ENCODE measurements around the gene UCHL5. TPM values are rescaled to one million over a fixed set of nuclear protein-coding genes. Genes with fewer than 3 reads are reported as not detected.

The UCHL5 gene
- total RNA-seq, 1 experiment from 2014 or later, result 43.5 TPM

GRCh38 chr1:192967211-192967877 is 91.8 kb downstream of the UCHL5 start:
- DNase-seq (ENCODE audit: low read depth), result no peak

DNA sequence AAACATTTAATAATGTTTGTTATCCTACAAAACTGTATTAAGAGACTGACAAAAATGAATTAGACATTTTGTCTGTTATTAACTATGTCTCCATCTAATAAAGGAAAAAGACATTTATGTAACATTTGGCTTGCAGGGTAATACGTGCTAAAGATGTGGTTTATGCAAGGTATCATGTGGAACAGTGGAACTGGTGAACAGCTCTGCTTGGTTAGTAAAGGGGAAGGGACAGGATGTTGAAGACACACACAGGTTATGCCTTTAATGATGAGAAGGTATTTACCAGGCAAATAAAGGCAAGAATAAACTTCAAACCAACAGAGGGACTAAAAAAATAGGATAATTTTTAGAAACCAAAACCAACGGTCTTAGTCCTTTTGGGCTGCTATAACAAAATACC is 93.1 kb downstream of the UCHL5 start:
- no peak for DNase-seq (ENCODE audit: low read depth)

GRCh38 chr1:192962901-192963300 is 96.3 kb downstream of the UCHL5 start:
- DNase-seq (ENCODE audit: low read depth), result no peak

Other genes starting within 250 kb of the UCHL5 start
- 74.5 and 85.1 TPM in 2 replicates for gene RO60, start 252 bp upstream of the UCHL5 start, total RNA-seq (2014; rRNA removed; shearing (Covaris generic))
- gene GLRX2, start 46.1 kb upstream of the UCHL5 start, total RNA-seq (2014; rRNA removed; shearing (Covaris generic)), result 33.9 and 40.3 TPM in 2 replicates
- gene CDC73, start 62.7 kb upstream of the UCHL5 start, total RNA-seq (2014; rRNA removed; shearing (Covaris generic)), result 18.7 and 21.9 TPM in 2 replicates
- gene B3GALT2, start 127.3 kb upstream of the UCHL5 start, total RNA-seq (2014; rRNA removed; shearing (Covaris generic)), result not detected in 2 replicates

Measured in Daoy (cell line).